Measurements from ENCODE around the gene LRRC8E.

Gene LRRC8E

GRCh38 chr19:7905859-7906258 lies 17.5 kb downstream of the LRRC8E start:
- peaks cover 25% of the 10 kb centered on the region for H3K4me1 ChIP-seq (ENCODE audit: insufficient read depth, low read length, poor library complexity, severe bottlenecking)
- H2AFZ ChIP-seq (ENCODE audit: low read length) = no peak overlapping the region
- H3F3A ChIP-seq (ENCODE audit: low read depth) = no peaks in the 10 kb centered on the region
- peaks cover 39% of the 10 kb centered on the region for H4K20me1 ChIP-seq (ENCODE audit: insufficient read depth, low read length, poor library complexity, severe bottlenecking)
- no peaks in the 10 kb centered on the region for H3K9me2 ChIP-seq (replicated peaks; ENCODE audit: low read depth, low read length)
- no peaks in the 10 kb centered on the region for H3K9me3 ChIP-seq (ENCODE audit: insufficient read depth, low read depth, low read length)
- peaks cover 54% of the 10 kb centered on the region for H3K79me2 ChIP-seq (ENCODE audit: insufficient read depth, low read length)
- H3K36me3 ChIP-seq (ENCODE audit: insufficient read depth, low read length) = peaks cover 1% of the 10 kb centered on the region; the same call in 1 of the 2 replicates
- H3K9ac ChIP-seq (ENCODE audit: low read depth, low read length, poor library complexity, severe bottlenecking) = peak overlapping the region; percentile 89
- H3K4me2 ChIP-seq (ENCODE audit: low read depth, low read length, poor library complexity, severe bottlenecking) = peak overlapping the region; percentile 94
- TF ChIP-seq EZH2phosphoT487 (IDR thresholded peaks at IDR 0.05; ENCODE audit: borderline replicate concordance) (no peak), CTCF (conservative IDR thresholded peaks at IDR 0.05; ENCODE audit: low read length) (no peak)
- H3K27me3 ChIP-seq (ENCODE audit: insufficient read depth, low read length, poor library complexity, severe bottlenecking) = no peaks in the 10 kb centered on the region
- peak overlapping the region; percentile 88 for H3K4me3 ChIP-seq (ENCODE audit: low read length, poor library complexity, severe bottlenecking)

DNA sequence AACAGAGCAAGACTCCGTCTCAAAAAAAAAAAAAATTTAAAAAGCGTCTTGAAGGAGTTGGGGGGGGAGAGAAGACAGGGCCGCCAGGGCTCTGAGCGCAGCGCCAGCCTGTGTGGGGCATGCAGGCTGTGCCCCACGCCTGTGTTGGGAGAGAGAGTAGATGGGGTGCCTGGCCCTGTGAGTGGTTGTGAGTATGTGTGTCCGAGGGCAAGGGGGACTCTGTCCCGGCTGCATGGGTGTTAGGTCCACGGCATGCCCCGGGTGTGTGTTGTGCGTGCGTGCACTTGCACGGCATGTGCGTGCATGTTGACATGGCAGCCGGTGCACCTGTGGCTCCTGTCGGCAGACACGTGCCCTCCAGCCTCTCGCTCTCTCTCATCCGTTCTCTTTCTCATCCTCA lies 18.8 kb downstream of the LRRC8E start:
- Histone ChIP-seq H2AFZ (ENCODE audit: low read length) (no peak overlapping the region), H3K4me2 (ENCODE audit: low read depth, low read length, poor library complexity, severe bottlenecking) (peak overlapping the region; percentile 50), H3K79me2 (ENCODE audit: insufficient read depth, low read length) (peaks cover 54% of the 10 kb centered on the region), H3K9me2 (replicated peaks; ENCODE audit: low read depth, low read length) (no peaks in the 10 kb centered on the region), H4K20me1 (ENCODE audit: insufficient read depth, low read length, poor library complexity, severe bottlenecking) (peaks cover 39% of the 10 kb centered on the region), H3K36me3 (ENCODE audit: insufficient read depth, low read length) (peaks cover 14% of the 10 kb centered on the region; the same call in 1 of the 2 replicates), H3F3A (ENCODE audit: low read depth) (no peaks in the 10 kb centered on the region), H3K9ac (ENCODE audit: low read depth, low read length, poor library complexity, severe bottlenecking) (no peak overlapping the region), H3K4me3 (ENCODE audit: low read length, poor library complexity, severe bottlenecking) (no peak overlapping the region), H3K4me1 (ENCODE audit: insufficient read depth, low read length, poor library complexity, severe bottlenecking) (peaks cover 25% of the 10 kb centered on the region), H3K27me3 (ENCODE audit: insufficient read depth, low read length, poor library complexity, severe bottlenecking) (no peaks in the 10 kb centered on the region), H3K9me3 (ENCODE audit: insufficient read depth, low read depth, low read length) (no peaks in the 10 kb centered on the region)
- TF ChIP-seq CTCF (conservative IDR thresholded peaks at IDR 0.05; ENCODE audit: low read length) = no peak
- TF ChIP-seq EZH2phosphoT487 (IDR thresholded peaks at IDR 0.05; ENCODE audit: borderline replicate concordance) = no peak

DNA sequence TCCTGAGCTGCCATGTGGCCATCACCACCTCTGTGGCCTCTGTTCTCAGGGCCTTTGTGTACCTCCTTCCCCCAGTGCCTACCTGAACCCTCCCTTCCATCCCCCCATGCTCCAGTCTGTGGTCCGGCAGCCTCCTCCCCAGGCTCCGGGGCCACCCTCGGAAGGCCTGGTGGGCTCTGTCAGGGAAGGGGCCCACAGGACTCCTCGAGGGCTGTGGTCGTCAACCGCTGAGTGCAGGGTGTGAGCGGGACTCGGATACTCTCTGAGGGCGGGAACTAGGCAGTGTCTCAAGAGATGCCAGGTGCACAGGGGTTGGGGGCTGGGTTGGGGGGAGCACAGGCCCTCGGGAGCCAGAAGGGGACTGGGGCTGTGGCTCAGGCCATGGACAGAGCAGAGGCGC lies 19.2 kb downstream of the LRRC8E start:
- H3K79me2 ChIP-seq (ENCODE audit: insufficient read depth, low read length) = peaks cover 52% of the 10 kb centered on the region
- H3K9me3 ChIP-seq (ENCODE audit: insufficient read depth, low read depth, low read length) = no peaks in the 10 kb centered on the region
- H3K9ac ChIP-seq (ENCODE audit: low read depth, low read length, poor library complexity, severe bottlenecking) = no peak overlapping the region
- peak overlapping the region; percentile 50 for H3K4me2 ChIP-seq (ENCODE audit: low read depth, low read length, poor library complexity, severe bottlenecking)
- H4K20me1 ChIP-seq (ENCODE audit: insufficient read depth, low read length, poor library complexity, severe bottlenecking) = peaks cover 39% of the 10 kb centered on the region
- H3K27me3 ChIP-seq (ENCODE audit: insufficient read depth, low read length, poor library complexity, severe bottlenecking) = no peaks in the 10 kb centered on the region
- H3K4me3 ChIP-seq (ENCODE audit: low read length, poor library complexity, severe bottlenecking) = no peak overlapping the region
- peaks cover 16% of the 10 kb centered on the region; the same call in 1 of the 2 replicates for H3K36me3 ChIP-seq (ENCODE audit: insufficient read depth, low read length)
- H3F3A ChIP-seq (ENCODE audit: low read depth) = no peaks in the 10 kb centered on the region
- no peak overlapping the region for H2AFZ ChIP-seq (ENCODE audit: low read length)
- no peaks in the 10 kb centered on the region for H3K9me2 ChIP-seq (replicated peaks; ENCODE audit: low read depth, low read length)
- peaks cover 25% of the 10 kb centered on the region for H3K4me1 ChIP-seq (ENCODE audit: insufficient read depth, low read length, poor library complexity, severe bottlenecking)
- TF ChIP-seq EZH2phosphoT487 (IDR thresholded peaks at IDR 0.05; ENCODE audit: borderline replicate concordance) (no peak), CTCF (conservative IDR thresholded peaks at IDR 0.05; ENCODE audit: low read length) (no peak)
